Transverse colon (tissue), 4 donors: Measurements from ENCODE around the gene TGIF1. TPM values are rescaled to one million over a fixed set of nuclear protein-coding genes. Genes with fewer than 3 reads are reported as not detected.

Source experiments
- DNase-seq: peaks from one replicate; pipeline ENCODE4 v3.0.0-alpha.2; 2019
- H3K27ac ChIP-seq, 4 donors: fragments of 200-600 bp; sonication (generic); 2 replicates each; pipeline ENCODE4 v1.5.1; 2016 to 2018; ENCODE audit warnings: inconsistent platforms in 4 of 4
- H3K27me3 ChIP-seq: fragments of 200-600 bp; sonication (generic); 2 replicates; pipeline ENCODE4 v1.5.1; 2017; ENCODE audit warnings: inconsistent platforms
- H3K36me3 ChIP-seq, 4 donors: fragments of 200-600 bp; sonication (generic); 2 replicates each; pipeline ENCODE4 v1.5.1; 2017 to 2019; ENCODE audit warnings: inconsistent platforms in 4 of 4
- H3K4me1 ChIP-seq, 4 donors: fragments of 200-600 bp; sonication (generic); 2 replicates each; pipeline ENCODE4 v1.5.1; 2017 to 2020; ENCODE audit warnings: inconsistent platforms in 4 of 4
- H3K4me3 ChIP-seq, 4 donors: fragments of 200-600 bp; sonication (generic); 1 replicate in 1 of 4; 2 replicates in 3 of 4; pipeline versions ENCODE4 v1.5.1 to v1.6.1; 2017 to 2019; ENCODE audit warnings: inconsistent platforms in 4 of 4
- H3K9me3 ChIP-seq, 2 donors: fragments of 200-600 bp; sonication (generic); 2 replicates each; pipeline ENCODE4 v1.5.1; 2017 to 2019; ENCODE audit warnings: inconsistent platforms in 2 of 2
- CTCF ChIP-seq, 5 experiments: fragments of 200-600 bp in 3 of 5; fragments of 450-650 bp in 2 of 5; sonication (generic) in 3 of 5; IDR thresholded peaks; 1 replicate in 2 of 5; 2 replicates in 3 of 5; pipeline ENCODE4 v1.5.1; 2016 to 2017; ENCODE audit warnings: antibody characterized with exemption in 5 of 5, inconsistent platforms in 3 of 5, mild to moderate bottlenecking in 2 of 5, moderate library complexity in 1 of 5
- EP300 ChIP-seq: sonication (generic); formaldehyde crosslinking; IDR thresholded peaks from one replicate; pipeline ENCODE4 v1.6.1; 2017; ENCODE audit warnings: antibody characterized with exemption, low read depth
- POLR2A ChIP-seq: fragments of 450-650 bp; IDR thresholded peaks from one replicate; pipeline ENCODE4 v1.6.1; 2016; ENCODE audit warnings: antibody characterized with exemption, mild to moderate bottlenecking, moderate library complexity
- POLR2AphosphoS5 ChIP-seq, 3 donors: sonication (generic); formaldehyde crosslinking; IDR thresholded peaks; one replicate each; pipeline ENCODE4 v1.6.1; 2016; ENCODE audit warnings: antibody characterized with exemption in 3 of 3
- WGBS, 2 donors: methylation state at CpG; one replicate each; pipeline ENCODE4 v1.1.5; 2018; ENCODE audit warnings: low coverage in 1 of 2; 5-methylcytosine and 5-hydroxymethylcytosine counted together
- in situ Hi-C, 4 donors: fragments of 200-750 bp; cut with MboI; loops; one replicate each; pipeline versions ENCODE4 v1.15.0 to v1.15.1; 2017; ENCODE audit warnings: low sequenced_read_pairs in 3 of 4, low pct_ligation_motif_present in 1 of 4, low pct_unique_long_range_greater_than_20kb in 1 of 4
- intact Hi-C: fragments of 100-400 bp; cut with DNase I; formaldehyde crosslinking; loops from one replicate; pipeline ENCODE4 v1.15.1; 2023; ENCODE audit warnings: low total_unique reads
- total RNA-seq, 4 donors: library from RNA; depleted of rRNA; stranded (reverse); fragments of >200 nt; gene quantifications; one replicate each; pipeline ENCODE4 v1.1.0, GENCODE V29; 2016

Gene TGIF1
- total RNA-seq, 4 donors from 2014 or later, result 23.2 to 166 (median 53.3) TPM

GRCh38 chr18:3485153-3486149 lies 35.5 kb downstream of the TGIF1 start:
- no peak overlapping the region for H3K27ac ChIP-seq

GRCh38 chr18:3486512-3486911 lies 36.5 kb downstream of the TGIF1 start:
- no peak overlapping the region for H3K27ac ChIP-seq
- no peak for DNase-seq
- no peaks in the 10 kb centered on the region for H3K4me1 ChIP-seq
- H3K9me3 ChIP-seq, result no peaks in the 10 kb centered on the region
- TF ChIP-seq POLR2AphosphoS5 (IDR thresholded peaks at IDR 0.05), result no peak
- TF ChIP-seq EP300, result no peak
- no peak for TF ChIP-seq POLR2A
- no peak for TF ChIP-seq CTCF (IDR thresholded peaks at IDR 0.05)
- no peaks in the 10 kb centered on the region for H3K27me3 ChIP-seq
- WGBS, 2 donors, result 60 to 91% methylated on average over 2 to 7 of the region's 7 CpGs
- H3K36me3 ChIP-seq, result no peaks in the 10 kb centered on the region
- in situ Hi-C loops (no loop called here), intact Hi-C loops (no loop called here)
- no peak overlapping the region for H3K4me3 ChIP-seq

More at GRCh38 chr18:3485153-3486149, 35.5 kb downstream of the TGIF1 start:
- Histone ChIP-seq H3K4me1 (no peaks in the 10 kb centered on the region), H3K27me3 (no peaks in the 10 kb centered on the region), H3K36me3 (no peaks in the 10 kb centered on the region), H3K9me3 (no peaks in the 10 kb centered on the region), H3K4me3 (no peak overlapping the region)
- in situ Hi-C loops (no loop called here), intact Hi-C loops (no loop called here)
- 79 to 94% methylated on average over 3 to 9 of the region's 9 CpGs for WGBS, 2 donors
- no peak for DNase-seq
- TF ChIP-seq EP300, result no peak
- TF ChIP-seq POLR2A, result no peak
- TF ChIP-seq CTCF (IDR thresholded peaks at IDR 0.05), result no peak
- no peak for TF ChIP-seq POLR2AphosphoS5 (IDR thresholded peaks at IDR 0.05)

DNA sequence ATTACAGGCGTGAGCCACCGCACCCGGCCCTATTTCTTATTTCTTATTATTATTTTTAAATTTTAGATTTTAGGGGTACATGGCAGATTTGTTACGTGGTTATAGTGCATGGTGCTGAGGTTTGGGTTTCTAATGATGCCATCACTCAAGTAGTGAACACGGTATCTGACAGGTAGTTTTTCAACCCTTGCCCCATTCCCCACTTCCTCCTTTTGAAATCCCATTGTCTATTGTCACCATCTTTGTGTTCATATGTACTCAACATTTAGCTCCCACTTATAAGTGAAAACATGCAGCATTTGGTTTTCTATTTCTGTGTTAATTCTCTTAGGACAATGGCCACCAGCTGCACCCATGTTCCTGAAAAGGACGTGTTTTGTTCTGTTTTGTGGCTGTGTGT lies 39.5 kb downstream of the TGIF1 start:
- TF ChIP-seq CTCF (IDR thresholded peaks at IDR 0.05), result no peak
- no peak for TF ChIP-seq EP300
- TF ChIP-seq POLR2AphosphoS5 (IDR thresholded peaks at IDR 0.05), result no peak
- TF ChIP-seq POLR2A, result no peak
- no peaks in the 10 kb centered on the region for H3K9me3 ChIP-seq
- no peaks in the 10 kb centered on the region for H3K36me3 ChIP-seq
- H3K4me1 ChIP-seq, result no peaks in the 10 kb centered on the region
- H3K4me3 ChIP-seq, result no peak overlapping the region
- no peak for DNase-seq
- H3K27ac ChIP-seq, result no peak overlapping the region
- in situ Hi-C loops, result no loop called here
- WGBS, 2 donors, result 89 to 90% methylated on average over 5 to 6 of the region's 6 CpGs
- intact Hi-C loops, result no loop called here
- H3K27me3 ChIP-seq, result no peaks in the 10 kb centered on the region

DNA sequence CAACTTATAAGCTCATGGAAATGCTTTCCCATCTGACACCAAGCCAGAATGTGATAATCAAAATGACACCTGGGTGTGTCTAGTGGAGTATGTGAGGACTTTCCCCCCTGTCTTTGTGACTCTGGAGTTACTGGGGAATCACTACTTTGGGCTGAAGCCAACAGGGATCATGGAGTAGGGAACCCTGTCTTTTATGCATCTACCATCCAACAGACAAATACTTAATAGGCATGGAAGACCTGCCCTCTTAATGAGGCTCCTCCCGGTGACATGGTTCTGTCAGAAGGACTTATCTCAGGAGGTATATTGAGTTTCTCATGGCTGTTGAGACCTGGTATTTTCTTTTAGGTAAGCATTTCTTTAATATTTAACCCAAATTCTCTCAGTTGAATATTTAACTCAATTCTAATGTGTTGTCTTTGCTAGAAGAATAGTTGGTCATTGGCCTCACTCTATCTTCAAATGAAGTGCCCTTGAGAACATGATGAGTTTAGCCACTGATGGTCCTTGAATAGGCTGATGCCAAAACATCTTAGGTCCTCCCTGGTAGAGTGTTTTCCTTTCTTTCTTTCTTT lies 42.1 kb downstream of the TGIF1 start:
- in situ Hi-C loops (no loop called here), intact Hi-C loops (no loop called here)
- H3K9me3 ChIP-seq, result no peaks in the 10 kb centered on the region
- no peaks in the 10 kb centered on the region for H3K27me3 ChIP-seq
- 95% methylated on average over 1 of the region's 1 CpG; no CpG with 5 or more reads in 1 of the 2 donors for WGBS, 2 donors
- no peaks in the 10 kb centered on the region for H3K36me3 ChIP-seq
- no peak overlapping the region for H3K27ac ChIP-seq
- no peak overlapping the region for H3K4me3 ChIP-seq
- TF ChIP-seq POLR2AphosphoS5 (IDR thresholded peaks at IDR 0.05) (no peak), POLR2A (no peak), CTCF (IDR thresholded peaks at IDR 0.05) (no peak), EP300 (no peak)
- DNase-seq, result no peak
- no peaks in the 10 kb centered on the region for H3K4me1 ChIP-seq
